G401 (cell line): Measurements from ENCODE around the gene ENTPD5. TPM values are rescaled to one million over a fixed set of nuclear protein-coding genes. Genes with fewer than 3 reads are reported as not detected.
"Not testable (repeated sequence)": the region's sequence is repeated elsewhere in the genome, so short reads cannot be mapped to it uniquely, and the experiment has no call there.

Experiments
- DNase-seq: peaks from one replicate; pipeline ENCODE4 v3.0.0-alpha.2; 2015; ENCODE audit warnings: low spot score
- in situ Hi-C: cut with HindIII; loops from 2 replicates; pipeline ENCODE4 v1.10.0; 2016; ENCODE audit warnings: low sequenced_read_pairs, mixed read lengths
- total RNA-seq: library from RNA; depleted of rRNA; stranded (reverse); fragments of >200 nt; shearing (Covaris generic); gene quantifications from 2 replicates; pipeline ENCODE4 v1.2.3, GENCODE V29; 2014; rRNA removed

The ENTPD5 gene
- total RNA-seq, 1 experiment from 2014 or later = 4.9 TPM

DNA sequence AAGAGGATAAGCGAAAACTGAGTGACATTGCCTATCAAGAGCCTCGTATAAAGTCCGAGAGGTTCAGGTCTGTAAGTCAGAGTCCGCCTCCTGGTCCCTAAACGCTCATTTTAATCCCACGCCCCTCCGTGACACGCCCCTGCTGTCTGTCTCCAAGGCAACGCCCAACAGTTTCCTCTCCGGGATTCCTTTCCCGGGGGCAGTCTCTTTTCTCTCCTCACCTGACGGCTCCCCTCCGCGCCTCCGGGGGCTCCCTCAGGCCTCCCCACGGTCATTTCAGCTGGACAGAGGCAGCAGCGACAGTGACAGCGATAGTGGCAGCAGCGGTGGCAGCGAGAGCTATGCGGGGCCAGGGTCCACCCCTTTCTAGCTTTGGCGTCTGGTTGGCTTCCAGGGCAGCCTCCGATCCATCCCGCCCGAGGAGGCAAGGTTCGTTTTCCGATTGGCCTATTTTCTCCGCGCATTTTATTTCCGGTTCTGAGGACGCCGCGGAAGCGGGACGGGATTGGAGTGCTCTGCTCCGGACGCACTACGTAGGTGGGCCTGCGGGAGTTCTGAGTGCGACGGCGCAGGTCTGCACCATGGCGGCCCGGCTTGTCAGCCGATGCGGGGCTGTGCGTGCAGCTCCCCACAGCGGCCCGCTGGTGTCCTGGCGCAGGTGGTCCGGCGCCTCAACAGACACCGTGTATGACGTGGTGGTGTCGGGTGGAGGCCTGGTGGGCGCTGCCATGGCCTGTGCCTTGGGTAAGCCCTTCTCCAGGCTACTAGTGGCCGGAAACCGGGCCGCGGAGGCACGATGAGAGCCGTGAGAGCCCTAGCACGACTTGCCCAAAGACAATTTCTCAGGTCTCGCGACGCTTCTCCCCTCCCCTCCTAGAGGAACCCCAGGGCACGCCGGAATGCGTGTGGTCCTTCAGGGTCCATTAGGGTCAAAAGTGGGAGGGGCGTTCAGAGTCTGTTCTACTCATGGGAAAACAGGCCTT is 69.0 kb downstream of the ENTPD5 start, which contains the start of the genes COQ6 and FAM161B:
TSS of gene COQ6 (plus strand) at position 551 of the 983 bp plus-strand sequence. CDS start at position 582, 31 bp downstream.
TSS of gene FAM161B (minus strand) at position 343 of the 983 bp plus-strand sequence. CDS start at position 275, 68 bp downstream.
- peak; percentile 98 for DNase-seq
- in situ Hi-C loops = no loop called here

DNA sequence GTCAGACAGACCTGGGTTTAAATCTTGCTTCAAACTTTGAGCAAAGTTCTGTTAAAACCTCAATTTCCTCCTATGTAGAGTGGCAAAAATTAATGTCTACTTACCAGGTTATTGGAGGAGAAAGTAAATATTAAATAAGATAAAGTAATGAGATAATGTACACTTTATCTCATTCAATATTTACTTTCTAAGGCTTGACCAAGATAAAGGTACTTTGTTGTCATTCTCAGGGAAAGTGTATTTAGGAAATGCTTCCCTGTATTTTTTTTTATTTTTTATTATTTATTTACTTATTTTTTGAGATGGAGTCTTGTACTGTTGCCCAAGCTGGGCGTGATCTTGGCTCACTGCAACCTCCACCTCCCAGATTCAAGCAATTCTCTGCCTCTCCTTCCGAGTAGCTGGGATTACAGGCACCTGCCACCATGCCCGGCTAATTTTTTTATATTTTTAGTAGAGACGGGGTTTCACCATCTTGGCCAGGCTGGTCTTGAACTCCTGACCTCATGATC is 73.9 kb downstream of the ENTPD5 start:
- DNase-seq = no peak
- in situ Hi-C loops = no loop called here

DNA sequence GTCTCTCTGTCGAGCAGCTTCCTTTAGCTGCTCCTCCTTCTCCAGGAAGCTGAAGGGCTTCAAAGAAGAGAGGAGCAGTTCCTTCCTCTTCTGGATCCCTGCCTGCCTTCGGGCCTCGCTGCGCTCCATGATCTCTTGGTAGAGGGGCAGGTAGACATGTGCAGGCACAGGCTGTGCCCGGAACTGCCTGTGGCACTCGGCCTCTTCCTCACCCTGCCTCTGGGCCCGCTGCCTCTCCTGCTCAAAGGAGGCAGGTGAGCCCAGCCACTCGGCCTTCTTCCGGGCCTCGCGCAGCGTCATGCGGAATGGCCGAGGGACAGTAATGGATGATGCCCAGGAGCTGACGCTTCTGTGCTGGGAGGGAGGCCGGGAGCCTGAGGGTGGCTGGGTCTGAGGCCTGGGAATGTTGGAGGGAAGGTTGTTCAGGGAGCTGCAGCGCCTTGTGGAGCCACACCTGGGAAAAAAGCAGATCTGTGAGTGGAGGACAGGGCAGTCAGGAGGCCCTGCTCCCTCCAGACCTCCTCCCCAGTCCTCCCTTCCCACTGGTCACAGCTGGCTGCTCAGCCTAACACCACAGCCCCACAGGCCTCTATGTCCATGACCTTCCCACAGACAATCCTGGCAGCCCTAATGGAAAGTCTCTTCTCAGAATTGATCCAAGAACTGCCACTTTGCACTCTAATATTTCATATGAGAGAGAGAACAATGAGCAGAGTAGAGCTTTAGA is 74.5 kb downstream of the ENTPD5 start:
- no peak for DNase-seq
- in situ Hi-C loops = no loop called here

DNA sequence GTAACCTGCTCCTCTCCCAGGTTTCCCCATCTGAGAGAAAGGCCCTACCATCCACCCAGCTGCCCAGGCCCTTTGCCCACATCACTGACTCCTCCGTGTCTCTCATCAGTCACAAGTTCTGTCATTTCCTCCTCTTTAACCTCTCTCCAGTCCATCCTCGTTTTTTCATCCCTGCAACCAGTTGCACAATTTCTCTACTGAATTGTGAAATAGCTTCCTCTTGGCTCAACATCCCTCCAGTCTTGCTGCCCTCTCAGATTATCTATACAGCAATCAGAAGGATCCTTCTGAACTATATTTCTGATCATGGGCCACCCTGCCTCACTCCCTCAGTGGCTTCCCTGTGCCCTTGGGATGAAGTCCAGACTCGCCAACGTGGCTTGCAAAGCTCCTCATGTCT is 76.0 kb downstream of the ENTPD5 start:
- DNase-seq = no peak
- in situ Hi-C loops = no loop called here

DNA sequence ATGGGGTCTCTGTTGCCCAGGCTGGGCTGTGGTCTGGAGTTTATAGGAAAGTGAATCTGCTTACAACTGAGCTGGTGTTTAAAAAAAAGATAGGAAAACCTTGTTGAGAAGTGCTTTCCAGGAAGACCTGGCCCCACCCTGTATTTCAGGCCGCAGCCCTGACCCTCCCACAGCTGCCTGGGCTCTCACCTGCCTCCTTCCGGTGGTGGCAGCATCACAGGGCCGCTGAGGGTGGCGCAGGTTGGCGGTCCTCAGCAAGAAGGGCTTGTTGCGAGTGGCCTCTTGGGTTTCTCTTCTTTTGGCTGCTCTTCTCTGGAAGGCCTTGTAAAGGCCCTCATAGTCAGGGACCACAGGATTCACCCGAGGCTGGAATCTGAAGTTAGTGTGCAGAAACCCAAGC is 76.9 kb downstream of the ENTPD5 start:
- in situ Hi-C loops = no loop called here
- no peak for DNase-seq

DNA sequence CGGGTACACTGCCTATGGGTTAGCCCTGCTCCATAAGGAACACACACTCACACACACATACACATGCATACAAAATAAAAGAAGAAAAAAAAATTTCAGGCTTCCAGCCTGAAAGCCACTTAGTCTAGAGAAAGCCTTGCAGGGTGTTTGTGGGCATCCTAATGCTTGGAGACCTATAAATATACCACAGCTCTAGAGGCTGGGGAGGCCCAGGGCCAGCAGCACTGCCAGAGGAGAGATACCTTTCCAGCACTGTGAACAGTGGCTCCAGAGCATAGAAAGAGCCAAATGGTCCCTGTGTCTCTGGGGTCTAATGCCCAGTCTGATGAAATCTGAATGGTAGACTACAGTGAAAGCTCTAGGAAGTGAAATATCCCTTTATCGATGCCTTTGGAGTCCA is 82.1 kb downstream of the ENTPD5 start:
- no peak for DNase-seq
- in situ Hi-C loops = no loop called here

DNA sequence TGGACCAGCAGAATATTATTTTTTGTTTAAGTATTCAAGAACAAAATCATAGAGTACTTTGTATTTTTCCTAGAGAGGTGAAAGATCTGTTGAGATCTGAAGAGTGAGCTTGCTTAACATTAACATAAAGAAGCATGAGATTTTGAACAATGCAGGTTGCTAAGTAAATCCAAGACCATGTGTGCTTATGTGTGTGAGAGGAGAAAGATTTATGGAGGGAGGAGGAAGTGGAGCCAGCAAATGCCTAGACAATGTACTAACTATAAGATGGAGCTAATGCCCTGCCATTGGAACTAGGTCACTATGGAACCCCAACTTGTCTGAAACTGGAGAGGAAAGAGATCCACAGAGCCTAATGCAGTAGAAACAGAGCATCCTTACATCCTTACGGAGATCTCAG is 82.5 kb downstream of the ENTPD5 start:
- in situ Hi-C loops = no loop called here
- no peak for DNase-seq

DNA sequence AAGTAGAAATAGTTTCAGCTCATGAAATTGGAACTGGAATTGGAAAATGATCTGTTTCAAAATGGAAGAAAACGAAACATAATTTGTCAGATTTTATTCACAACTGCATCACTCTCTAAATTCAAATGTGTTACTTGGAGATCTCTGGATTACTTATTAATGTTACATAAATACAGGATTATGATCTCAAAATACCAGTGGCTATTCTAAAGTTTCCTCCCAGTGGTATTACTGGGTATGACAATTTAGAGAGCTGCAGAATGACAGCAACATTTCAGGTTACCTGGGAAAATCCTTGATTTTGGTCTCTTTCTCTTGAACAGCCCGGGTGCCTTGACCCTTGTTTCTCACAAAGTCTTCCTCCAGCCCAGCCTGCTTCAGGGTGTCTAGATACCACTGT is 83.4 kb downstream of the ENTPD5 start:
- DNase-seq = no peak
- in situ Hi-C loops = no loop called here

DNA sequence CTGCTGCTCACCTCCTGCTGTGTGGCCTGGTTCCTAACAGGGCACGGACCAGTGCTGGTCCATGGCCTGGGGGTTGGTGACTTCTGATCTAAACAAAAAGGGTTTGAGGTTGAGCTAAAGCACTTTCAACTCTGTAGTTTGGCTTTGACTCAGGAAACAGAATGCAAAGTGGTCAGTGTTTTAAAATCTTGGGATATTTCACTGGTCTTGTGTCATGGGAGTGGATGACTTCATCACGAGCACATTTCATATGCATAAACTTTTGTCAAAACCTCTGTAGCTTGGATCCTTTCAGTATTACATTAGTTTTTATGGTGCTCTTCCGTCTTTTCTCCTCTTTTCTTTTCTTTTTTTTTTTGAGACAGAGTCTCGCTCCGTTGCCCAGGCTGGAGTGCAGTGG is 94.8 kb downstream of the ENTPD5 start:
- DNase-seq = no peak
- in situ Hi-C loops = no loop called here

DNA sequence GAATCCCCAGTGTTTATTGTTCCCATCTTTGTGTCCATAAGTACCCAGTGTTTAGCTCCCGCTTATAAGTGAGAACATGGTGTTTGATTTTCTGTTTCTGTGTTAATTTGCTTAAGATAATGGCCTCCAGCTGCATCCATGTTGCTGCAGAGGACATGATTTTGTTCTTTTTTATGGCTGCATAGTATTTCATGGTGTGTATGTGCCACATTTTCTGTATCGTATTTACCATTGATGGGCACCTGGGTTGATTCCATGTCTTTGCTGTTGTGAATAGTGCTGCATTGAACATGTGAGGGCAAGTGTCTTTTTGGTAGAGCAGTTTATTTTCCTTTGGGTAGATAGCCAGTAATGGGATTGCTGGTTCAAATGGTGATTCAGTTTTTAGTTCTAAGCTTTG is 99.6 kb downstream of the ENTPD5 start:
- DNase-seq, in situ Hi-C loops: not testable (repeated sequence)

DNA sequence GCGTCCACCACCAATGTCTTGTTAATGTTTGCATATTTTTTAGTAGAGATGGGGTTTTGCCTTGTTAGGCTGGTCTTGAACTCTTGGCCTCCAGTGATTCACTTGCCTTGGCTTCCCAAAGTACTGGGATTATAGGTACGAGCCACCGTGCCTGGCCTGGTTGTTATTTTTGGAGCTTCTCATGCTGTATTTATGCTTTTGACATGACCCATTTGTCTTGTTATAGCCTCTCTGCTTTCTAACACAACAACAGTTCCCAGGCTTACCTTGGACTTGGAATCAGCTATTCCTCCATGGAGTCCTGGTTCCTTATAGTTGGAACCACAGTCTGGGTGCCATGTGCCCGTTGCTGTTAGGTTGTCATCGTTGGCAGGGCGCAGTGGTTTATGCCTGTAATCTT is 102.8 kb downstream of the ENTPD5 start:
- in situ Hi-C loops = no loop called here
- no peak for DNase-seq

DNA sequence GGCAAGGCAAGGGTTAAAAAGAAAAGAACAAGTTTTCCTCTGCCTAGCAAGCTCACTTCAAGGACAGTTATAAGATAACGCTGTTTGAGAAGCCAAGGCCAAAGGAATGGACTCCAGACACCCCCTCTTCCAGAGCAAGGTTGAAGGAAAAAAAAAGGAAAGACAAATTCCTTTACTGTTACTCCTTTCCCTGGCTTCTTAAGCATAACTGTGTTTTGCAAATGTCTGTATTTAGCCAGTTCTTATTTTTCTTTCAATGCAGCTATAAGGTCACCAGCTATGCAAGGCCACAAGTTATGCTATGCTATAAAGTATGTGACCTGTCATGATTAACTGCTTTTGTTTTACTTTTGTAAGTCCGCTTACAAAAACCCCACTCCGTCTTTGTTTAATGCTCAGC is 105.8 kb downstream of the ENTPD5 start:
- no peak for DNase-seq
- in situ Hi-C loops = no loop called here

DNA sequence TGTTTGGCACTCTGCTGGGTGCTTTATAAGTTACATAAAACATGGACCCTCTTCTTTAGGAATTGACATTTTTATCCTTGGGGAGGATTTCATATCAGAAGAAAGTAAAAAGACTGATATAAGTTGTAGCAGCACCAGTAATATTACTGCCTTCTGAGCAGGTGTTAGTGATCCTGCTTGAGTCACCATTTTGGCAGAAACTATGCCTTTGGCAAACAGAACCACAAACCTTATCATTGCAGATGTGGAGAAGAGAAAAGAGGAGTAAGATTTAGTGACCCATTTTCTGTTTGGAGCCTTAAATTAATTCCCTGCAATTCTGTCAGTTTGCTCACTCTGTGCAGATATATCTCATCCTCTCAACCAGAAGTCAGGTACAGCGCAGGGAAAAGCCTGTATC is 109.4 kb downstream of the ENTPD5 start:
- in situ Hi-C loops = no loop called here
- no peak for DNase-seq

Other genes with a start within 250 kb of the ENTPD5 start
- 2.1 and 6.6 TPM in 2 replicates for gene PTGR2, start 167.5 kb downstream of the ENTPD5 start, total RNA-seq
- gene ZNF410, start 132.4 kb downstream of the ENTPD5 start, total RNA-seq = 51.9 and 63.0 TPM in 2 replicates
- 1.6 and 1.8 TPM in 2 replicates for gene FAM161B, start 69.2 kb downstream of the ENTPD5 start, total RNA-seq
- gene COQ6, start 69.0 kb downstream of the ENTPD5 start, total RNA-seq = 38.2 and 45.8 TPM in 2 replicates
- 2.5 and 4.5 TPM in 2 replicates for gene BBOF1, start 61 bp upstream of the ENTPD5 start, total RNA-seq
- gene ALDH6A1, start 65.2 kb upstream of the ENTPD5 start, total RNA-seq = 20.3 and 35.6 TPM in 2 replicates
- gene LIN52, start 65.7 kb upstream of the ENTPD5 start, total RNA-seq = 12.9 and 22.4 TPM in 2 replicates
- gene VSX2, start 220.2 kb upstream of the ENTPD5 start, total RNA-seq = not detected in 2 replicates